ENCODE measurements around the gene GRIN1.
A peak's percentile ranks its signal among the peaks of the same experiment; 100 is the strongest.

The GRIN1 gene

GRCh38 chr9:137138058-137138721 lies 764 bp upstream of the GRIN1 start:
- Histone ChIP-seq H3K27me3 (ENCODE audit: control insufficient read depth, insufficient read depth, low read length) (peaks cover 64% of the 10 kb centered on the region), H3K4me1 (ENCODE audit: control insufficient read depth, insufficient read depth, low read length) (no peaks in the 10 kb centered on the region), H3K36me3 (ENCODE audit: control insufficient read depth, insufficient read depth, low read length) (no peaks in the 10 kb centered on the region), H3K4me3 (ENCODE audit: low read depth, low read length) (peak overlapping the region; percentile 39), H3K9ac (ENCODE audit: low read depth, low read length) (no peak overlapping the region), H3K9me3 (ENCODE audit: control insufficient read depth, insufficient read depth, low read length) (no peaks in the 10 kb centered on the region)

GRCh38 chr9:137139468-137140150 lies 655 bp downstream of the GRIN1 start:
- H3K27me3 ChIP-seq (ENCODE audit: control insufficient read depth, insufficient read depth, low read length), result peaks cover 62% of the 10 kb centered on the region
- H3K36me3 ChIP-seq (ENCODE audit: control insufficient read depth, insufficient read depth, low read length), result no peaks in the 10 kb centered on the region
- H3K9me3 ChIP-seq (ENCODE audit: control insufficient read depth, insufficient read depth, low read length), result no peaks in the 10 kb centered on the region
- H3K4me3 ChIP-seq (ENCODE audit: low read depth, low read length), result no peak overlapping the region
- H3K4me1 ChIP-seq (ENCODE audit: control insufficient read depth, insufficient read depth, low read length), result no peaks in the 10 kb centered on the region
- H3K9ac ChIP-seq (ENCODE audit: low read depth, low read length), result no peak overlapping the region

GRCh38 chr9:137140151-137141012 lies 1.4 kb downstream of the GRIN1 start:
- Histone ChIP-seq H3K36me3 (ENCODE audit: control insufficient read depth, insufficient read depth, low read length) (no peaks in the 10 kb centered on the region), H3K27me3 (ENCODE audit: control insufficient read depth, insufficient read depth, low read length) (peaks cover 62% of the 10 kb centered on the region), H3K4me3 (ENCODE audit: low read depth, low read length) (no peak overlapping the region), H3K4me1 (ENCODE audit: control insufficient read depth, insufficient read depth, low read length) (no peaks in the 10 kb centered on the region), H3K9ac (ENCODE audit: low read depth, low read length) (no peak overlapping the region), H3K9me3 (ENCODE audit: control insufficient read depth, insufficient read depth, low read length) (no peaks in the 10 kb centered on the region)

GRCh38 chr9:137141050-137141810 lies 2.3 kb downstream of the GRIN1 start:
- Histone ChIP-seq H3K9me3 (ENCODE audit: control insufficient read depth, insufficient read depth, low read length) (no peaks in the 10 kb centered on the region), H3K27me3 (ENCODE audit: control insufficient read depth, insufficient read depth, low read length) (peaks cover 57% of the 10 kb centered on the region), H3K4me3 (ENCODE audit: low read depth, low read length) (no peak overlapping the region), H3K9ac (ENCODE audit: low read depth, low read length) (no peak overlapping the region), H3K4me1 (ENCODE audit: control insufficient read depth, insufficient read depth, low read length) (no peaks in the 10 kb centered on the region), H3K36me3 (ENCODE audit: control insufficient read depth, insufficient read depth, low read length) (no peaks in the 10 kb centered on the region)

GRCh38 chr9:137141976-137142936 lies 3.3 kb downstream of the GRIN1 start:
- Histone ChIP-seq H3K4me3 (ENCODE audit: low read depth, low read length) (no peak overlapping the region), H3K36me3 (ENCODE audit: control insufficient read depth, insufficient read depth, low read length) (no peaks in the 10 kb centered on the region), H3K9ac (ENCODE audit: low read depth, low read length) (no peak overlapping the region), H3K9me3 (ENCODE audit: control insufficient read depth, insufficient read depth, low read length) (no peaks in the 10 kb centered on the region), H3K27me3 (ENCODE audit: control insufficient read depth, insufficient read depth, low read length) (peaks cover 50% of the 10 kb centered on the region), H3K4me1 (ENCODE audit: control insufficient read depth, insufficient read depth, low read length) (no peaks in the 10 kb centered on the region)

- no peaks in the 10 kb centered on the region for H3K9me3 ChIP-seq (ENCODE audit: control insufficient read depth, insufficient read depth, low read length)
- no peaks in the 10 kb centered on the region for H3K36me3 ChIP-seq (ENCODE audit: control insufficient read depth, insufficient read depth, low read length)
- no peak overlapping the region for H3K9ac ChIP-seq (ENCODE audit: low read depth, low read length)
- peaks cover 40% of the 10 kb centered on the region for H3K27me3 ChIP-seq (ENCODE audit: control insufficient read depth, insufficient read depth, low read length)
- no peaks in the 10 kb centered on the region for H3K4me1 ChIP-seq (ENCODE audit: control insufficient read depth, insufficient read depth, low read length)
- H3K4me3 ChIP-seq (ENCODE audit: low read depth, low read length), result no peak overlapping the region
Observed at GRCh38 chr9:137143459-137143858, 4.5 kb downstream of the GRIN1 start.

GRCh38 chr9:137145731-137146526 lies 7.0 kb downstream of the GRIN1 start:
- Histone ChIP-seq H3K4me3 (ENCODE audit: low read depth, low read length) (no peak overlapping the region), H3K36me3 (ENCODE audit: control insufficient read depth, insufficient read depth, low read length) (no peaks in the 10 kb centered on the region), H3K4me1 (ENCODE audit: control insufficient read depth, insufficient read depth, low read length) (no peaks in the 10 kb centered on the region), H3K9me3 (ENCODE audit: control insufficient read depth, insufficient read depth, low read length) (no peaks in the 10 kb centered on the region), H3K27me3 (ENCODE audit: control insufficient read depth, insufficient read depth, low read length) (peaks cover 20% of the 10 kb centered on the region), H3K9ac (ENCODE audit: low read depth, low read length) (no peak overlapping the region)

- H3K4me3 ChIP-seq (ENCODE audit: low read depth, low read length), result no peak overlapping the region
- H3K36me3 ChIP-seq (ENCODE audit: control insufficient read depth, insufficient read depth, low read length), result no peaks in the 10 kb centered on the region
- H3K9ac ChIP-seq (ENCODE audit: low read depth, low read length), result no peak overlapping the region
- peaks cover 14% of the 10 kb centered on the region for H3K27me3 ChIP-seq (ENCODE audit: control insufficient read depth, insufficient read depth, low read length)
- H3K9me3 ChIP-seq (ENCODE audit: control insufficient read depth, insufficient read depth, low read length), result no peaks in the 10 kb centered on the region
- H3K4me1 ChIP-seq (ENCODE audit: control insufficient read depth, insufficient read depth, low read length), result no peaks in the 10 kb centered on the region
Observed at GRCh38 chr9:137146527-137146918, 7.6 kb downstream of the GRIN1 start.

- Histone ChIP-seq H3K9me3 (ENCODE audit: control insufficient read depth, insufficient read depth, low read length) (no peaks in the 10 kb centered on the region), H3K4me1 (ENCODE audit: control insufficient read depth, insufficient read depth, low read length) (no peaks in the 10 kb centered on the region), H3K27me3 (ENCODE audit: control insufficient read depth, insufficient read depth, low read length) (peaks cover 7% of the 10 kb centered on the region), H3K9ac (ENCODE audit: low read depth, low read length) (no peak overlapping the region), H3K36me3 (ENCODE audit: control insufficient read depth, insufficient read depth, low read length) (no peaks in the 10 kb centered on the region), H3K4me3 (ENCODE audit: low read depth, low read length) (no peak overlapping the region)
Observed at GRCh38 chr9:137147091-137147792, 8.3 kb downstream of the GRIN1 start.

- Histone ChIP-seq H3K9ac (ENCODE audit: low read depth, low read length) (no peak overlapping the region), H3K27me3 (ENCODE audit: control insufficient read depth, insufficient read depth, low read length) (peaks cover 4% of the 10 kb centered on the region)
Observed at GRCh38 chr9:137147793-137148160, 8.8 kb downstream of the GRIN1 start.

More at GRCh38 chr9:137147793-137148160, 8.8 kb downstream of the GRIN1 start:
- H3K36me3 ChIP-seq (ENCODE audit: control insufficient read depth, insufficient read depth, low read length), result no peaks in the 10 kb centered on the region
- no peaks in the 10 kb centered on the region for H3K9me3 ChIP-seq (ENCODE audit: control insufficient read depth, insufficient read depth, low read length)
- no peak overlapping the region for H3K4me3 ChIP-seq (ENCODE audit: low read depth, low read length)
- H3K4me1 ChIP-seq (ENCODE audit: control insufficient read depth, insufficient read depth, low read length), result no peaks in the 10 kb centered on the region
